HUES6 (cell line): ENCODE data around the gene SLC45A2.
"Not testable (repeated sequence)": the region's sequence is repeated elsewhere in the genome, so short reads cannot be mapped to it uniquely, and the experiment has no call there.

Experiments
- H3K27ac ChIP-seq: 2 replicates; pipeline ENCODE4 v1.7.0; 2013; ENCODE audit warnings: low read depth, mild to moderate bottlenecking, low read length, inconsistent platforms
- H3K27me3 ChIP-seq: 2 replicates; pipeline ENCODE4 v1.6.1; 2013; ENCODE audit warnings: low read length; ENCODE audit not compliant: control insufficient read depth, insufficient read depth
- H3K36me3 ChIP-seq: 2 replicates; pipeline ENCODE4 v1.6.1; 2013; ENCODE audit warnings: low read length; ENCODE audit not compliant: control insufficient read depth, insufficient read depth
- H3K4me1 ChIP-seq: 2 replicates; pipeline ENCODE4 v1.6.1; 2013; ENCODE audit warnings: low read length; ENCODE audit not compliant: control insufficient read depth, insufficient read depth
- H3K4me3 ChIP-seq: 2 replicates; pipeline ENCODE4 v1.5.1; 2013; ENCODE audit warnings: low read depth, low read length
- H3K9ac ChIP-seq: one replicate; pipeline ENCODE4 v1.6.1; 2013; ENCODE audit warnings: mild to moderate bottlenecking, low read length
- H3K9me3 ChIP-seq: 2 replicates; pipeline ENCODE4 v1.6.1; 2013; ENCODE audit warnings: low read depth, low read length; ENCODE audit not compliant: control insufficient read depth, insufficient read depth

Gene SLC45A2

GRCh38 chr5:33925278-33925677 is 59.2 kb downstream of the SLC45A2 start:
- no peaks in the 10 kb centered on the region for H3K36me3 ChIP-seq
- no peak overlapping the region for H3K4me3 ChIP-seq
- no peaks in the 10 kb centered on the region for H3K9me3 ChIP-seq
- H3K27ac ChIP-seq = no peak overlapping the region
- H3K4me1 ChIP-seq = peaks cover 28% of the 10 kb centered on the region
- H3K9ac ChIP-seq = no peak overlapping the region
- H3K27me3 ChIP-seq = no peaks in the 10 kb centered on the region

GRCh38 chr5:33921002-33921401 is 63.5 kb downstream of the SLC45A2 start:
- H3K4me3 ChIP-seq = no peak overlapping the region
- H3K4me1 ChIP-seq = no peaks in the 10 kb centered on the region
- no peak overlapping the region for H3K27ac ChIP-seq
- H3K9ac ChIP-seq = no peak overlapping the region
- H3K36me3 ChIP-seq = no peaks in the 10 kb centered on the region
- H3K9me3 ChIP-seq = peaks cover 4% of the 10 kb centered on the region; the same call in 1 of the 2 replicates
- H3K27me3 ChIP-seq = no peaks in the 10 kb centered on the region

GRCh38 chr5:33914844-33915243 is 69.6 kb downstream of the SLC45A2 start:
- not testable (repeated sequence) for H3K27me3 ChIP-seq, H3K4me3 ChIP-seq, H3K9ac ChIP-seq, H3K4me1 ChIP-seq, H3K9me3 ChIP-seq, H3K36me3 ChIP-seq, H3K27ac ChIP-seq

GRCh38 chr5:33906248-33906647 is 78.2 kb downstream of the SLC45A2 start:
- not testable (repeated sequence) for H3K27ac ChIP-seq, H3K9ac ChIP-seq, H3K27me3 ChIP-seq, H3K4me3 ChIP-seq, H3K4me1 ChIP-seq, H3K36me3 ChIP-seq
- H3K9me3 ChIP-seq = peaks cover 33% of the 10 kb centered on the region

- no peak overlapping the region for H3K27ac ChIP-seq
- H3K4me1 ChIP-seq = no peaks in the 10 kb centered on the region
- H3K27me3 ChIP-seq = no peaks in the 10 kb centered on the region
- H3K36me3 ChIP-seq = no peaks in the 10 kb centered on the region
- peaks cover 33% of the 10 kb centered on the region for H3K9me3 ChIP-seq
- H3K9ac ChIP-seq = no peak overlapping the region
- H3K4me3 ChIP-seq = no peak overlapping the region
Measured at GRCh38 chr5:33905381-33905780, 79.1 kb downstream of the SLC45A2 start.

- no peak overlapping the region for H3K4me3 ChIP-seq
- no peak overlapping the region for H3K9ac ChIP-seq
- H3K9me3 ChIP-seq = peaks cover 28% of the 10 kb centered on the region
- no peaks in the 10 kb centered on the region for H3K36me3 ChIP-seq
- H3K27ac ChIP-seq = no peak overlapping the region
- H3K27me3 ChIP-seq = no peaks in the 10 kb centered on the region
- no peaks in the 10 kb centered on the region for H3K4me1 ChIP-seq
Measured at GRCh38 chr5:33903118-33903517, 81.4 kb downstream of the SLC45A2 start.

GRCh38 chr5:33901156-33901555 is 83.3 kb downstream of the SLC45A2 start:
- Histone ChIP-seq H3K27ac (no peak overlapping the region), H3K36me3 (no peaks in the 10 kb centered on the region), H3K4me1 (no peaks in the 10 kb centered on the region), H3K27me3 (no peaks in the 10 kb centered on the region), H3K9ac (no peak overlapping the region), H3K4me3 (no peak overlapping the region), H3K9me3 (peaks cover 11% of the 10 kb centered on the region; the same call in 1 of the 2 replicates)
